ENCODE measurements around the gene MTMR2. TPM values are rescaled to one million over a fixed set of nuclear protein-coding genes. Genes with fewer than 3 reads are reported as not detected.

Gene MTMR2
- total RNA-seq = 10 to 100 TPM; 32.5 to 34.6 TPM

GRCh38 chr11:95923728-95924413 lies at the start of gene MTMR2:
MTMR2 (minus strand) TSS chr11:95924107; CDS start chr11:95923954, 153 bp downstream.
- Mint-ChIP-seq H3K9me3 (no peaks in the 10 kb centered on the region), H3K27me3 (ENCODE audit: low read depth) (no peaks in the 10 kb centered on the region), H3K4me3 (peak within 1 kb of the TSS; percentile 94), H3K36me3 (ENCODE audit: low read depth) (peaks cover 3% of the 10 kb centered on the region), H3K27ac (peak within 1 kb of the TSS; percentile 95), H3K4me1 (ENCODE audit: low read depth) (peaks cover 28% of the 10 kb centered on the region)
- DNase-seq = peak; percentile 62
- intact Hi-C loops (cut with micrococcal nuclease) = loop anchor here (1.0 to 10.0 kb wide), 4 partner anchors 135 to 466 kb away; partner anchors contain the start of genes FAM76B, JRKL and MAML2
- CTCF ChIA-PET = interaction anchor here (0.6 kb wide), 1 partner anchor 386 kb away, joined by 3 read pairs; no protein-coding TSS in a partner anchor

GRCh38 chr11:95972060-95972459 lies 48.2 kb upstream of the MTMR2 start:
- Mint-ChIP-seq H3K36me3 (ENCODE audit: low read depth) (no peaks in the 10 kb centered on the region), H3K4me1 (ENCODE audit: low read depth) (no peaks in the 10 kb centered on the region), H3K27ac (no peak overlapping the region), H3K9me3 (peaks cover 1% of the 10 kb centered on the region), H3K4me3 (no peak overlapping the region), H3K27me3 (ENCODE audit: low read depth) (no peaks in the 10 kb centered on the region)
- no peak for DNase-seq
- CTCF ChIA-PET = interaction anchor here (0.7 kb wide), 1 partner anchor 136 kb away, joined by 3 read pairs; no protein-coding TSS in a partner anchor
- intact Hi-C loops (cut with micrococcal nuclease) = no loop called here

- H3K4me3 Mint-ChIP-seq = no peak overlapping the region
- H3K27ac Mint-ChIP-seq = no peak overlapping the region
- CTCF ChIA-PET = interaction anchor here (1.1 to 2.3 kb wide), 3 partner anchors 107 to 425 kb away, joined by 3 to 7 read pairs (median 3); no protein-coding TSS in a partner anchor
- intact Hi-C loops (cut with micrococcal nuclease) = loop anchor here (5.0 kb wide), 1 partner anchor 131 kb away; no protein-coding TSS in a partner anchor
- H3K36me3 Mint-ChIP-seq (ENCODE audit: low read depth) = no peaks in the 10 kb centered on the region
- H3K4me1 Mint-ChIP-seq (ENCODE audit: low read depth) = no peaks in the 10 kb centered on the region
- peaks cover 1% of the 10 kb centered on the region for H3K9me3 Mint-ChIP-seq
- no peaks in the 10 kb centered on the region for H3K27me3 Mint-ChIP-seq (ENCODE audit: low read depth)
- DNase-seq = no peak
Measured at GRCh38 chr11:95968585-95968984, 44.7 kb upstream of the MTMR2 start.

GRCh38 chr11:95964281-95964680 lies 40.4 kb upstream of the MTMR2 start:
- no peak overlapping the region for H3K4me3 Mint-ChIP-seq

GRCh38 chr11:95961758-95962157 lies 37.9 kb upstream of the MTMR2 start:
- no peak for DNase-seq
- H3K27me3 Mint-ChIP-seq (ENCODE audit: low read depth) = no peaks in the 10 kb centered on the region
- CTCF ChIA-PET = no interaction called here
- no peak overlapping the region for H3K4me3 Mint-ChIP-seq
- no peaks in the 10 kb centered on the region for H3K4me1 Mint-ChIP-seq (ENCODE audit: low read depth)
- no peak overlapping the region for H3K27ac Mint-ChIP-seq
- intact Hi-C loops (cut with micrococcal nuclease) = no loop called here
- H3K36me3 Mint-ChIP-seq (ENCODE audit: low read depth) = no peaks in the 10 kb centered on the region
- H3K9me3 Mint-ChIP-seq = no peaks in the 10 kb centered on the region

More at GRCh38 chr11:95964281-95964680, 40.4 kb upstream of the MTMR2 start:
- no peaks in the 10 kb centered on the region for H3K36me3 Mint-ChIP-seq (ENCODE audit: low read depth)
- no peak for DNase-seq
- H3K27me3 Mint-ChIP-seq (ENCODE audit: low read depth) = no peaks in the 10 kb centered on the region
- no peak overlapping the region for H3K27ac Mint-ChIP-seq
- H3K9me3 Mint-ChIP-seq = peaks cover 1% of the 10 kb centered on the region
- CTCF ChIA-PET = no interaction called here
- intact Hi-C loops (cut with micrococcal nuclease) = no loop called here
- no peaks in the 10 kb centered on the region for H3K4me1 Mint-ChIP-seq (ENCODE audit: low read depth)

- no peaks in the 10 kb centered on the region for H3K27me3 Mint-ChIP-seq (ENCODE audit: low read depth)
- intact Hi-C loops (cut with micrococcal nuclease) = no loop called here
Measured at GRCh38 chr11:95950905-95951304, 27.0 kb upstream of the MTMR2 start.

GRCh38 chr11:95948637-95949036 lies 24.7 kb upstream of the MTMR2 start:
- Mint-ChIP-seq H3K36me3 (ENCODE audit: low read depth) (peaks cover 19% of the 10 kb centered on the region), H3K4me1 (ENCODE audit: low read depth) (no peaks in the 10 kb centered on the region), H3K9me3 (peaks cover 28% of the 10 kb centered on the region), H3K4me3 (no peak overlapping the region), H3K27ac (no peak overlapping the region), H3K27me3 (ENCODE audit: low read depth) (no peaks in the 10 kb centered on the region)
- DNase-seq = no peak
- intact Hi-C loops (cut with micrococcal nuclease) = no loop called here
- CTCF ChIA-PET = no interaction called here

More at GRCh38 chr11:95950905-95951304, 27.0 kb upstream of the MTMR2 start:
- no peak for DNase-seq
- Mint-ChIP-seq H3K4me3 (no peak overlapping the region), H3K4me1 (ENCODE audit: low read depth) (no peaks in the 10 kb centered on the region), H3K9me3 (peaks cover 9% of the 10 kb centered on the region), H3K36me3 (ENCODE audit: low read depth) (peaks cover 6% of the 10 kb centered on the region), H3K27ac (no peak overlapping the region)
- CTCF ChIA-PET = interaction anchor here (0.9 kb wide), 1 partner anchor 115 kb away, joined by 3 read pairs; no protein-coding TSS in a partner anchor

GRCh38 chr11:95944623-95945022 lies 20.7 kb upstream of the MTMR2 start:
- CTCF ChIA-PET = no interaction called here
- Mint-ChIP-seq H3K9me3 (peaks cover 28% of the 10 kb centered on the region), H3K36me3 (ENCODE audit: low read depth) (peaks cover 21% of the 10 kb centered on the region), H3K4me3 (no peak overlapping the region), H3K27ac (no peak overlapping the region), H3K4me1 (ENCODE audit: low read depth) (no peaks in the 10 kb centered on the region), H3K27me3 (ENCODE audit: low read depth) (no peaks in the 10 kb centered on the region)
- intact Hi-C loops (cut with micrococcal nuclease) = no loop called here
- DNase-seq = no peak

- Mint-ChIP-seq H3K27ac (no peak overlapping the region), H3K9me3 (peaks cover 23% of the 10 kb centered on the region), H3K4me1 (ENCODE audit: low read depth) (no peaks in the 10 kb centered on the region), H3K27me3 (ENCODE audit: low read depth) (no peaks in the 10 kb centered on the region), H3K36me3 (ENCODE audit: low read depth) (peaks cover 19% of the 10 kb centered on the region), H3K4me3 (no peak overlapping the region)
- intact Hi-C loops (cut with micrococcal nuclease) = no loop called here
- CTCF ChIA-PET = no interaction called here
- DNase-seq = no peak
Measured at GRCh38 chr11:95943546-95943945, 19.6 kb upstream of the MTMR2 start.

GRCh38 chr11:95939091-95939490 lies 15.2 kb upstream of the MTMR2 start:
- CTCF ChIA-PET = no interaction called here
- DNase-seq = no peak
- Mint-ChIP-seq H3K9me3 (peaks cover 4% of the 10 kb centered on the region), H3K36me3 (ENCODE audit: low read depth) (peaks cover 3% of the 10 kb centered on the region), H3K27me3 (ENCODE audit: low read depth) (no peaks in the 10 kb centered on the region), H3K27ac (no peak overlapping the region), H3K4me1 (ENCODE audit: low read depth) (no peaks in the 10 kb centered on the region), H3K4me3 (no peak overlapping the region)
- intact Hi-C loops (cut with micrococcal nuclease) = no loop called here

- H3K27ac Mint-ChIP-seq = no peak overlapping the region
- intact Hi-C loops (cut with micrococcal nuclease) = no loop called here
- H3K36me3 Mint-ChIP-seq (ENCODE audit: low read depth) = no peaks in the 10 kb centered on the region
- no peak overlapping the region for H3K4me3 Mint-ChIP-seq
- no peak for DNase-seq
- no peaks in the 10 kb centered on the region for H3K4me1 Mint-ChIP-seq (ENCODE audit: low read depth)
- no peaks in the 10 kb centered on the region for H3K9me3 Mint-ChIP-seq
- CTCF ChIA-PET = no interaction called here
- no peaks in the 10 kb centered on the region for H3K27me3 Mint-ChIP-seq (ENCODE audit: low read depth)
Measured at GRCh38 chr11:95937358-95937757, 13.5 kb upstream of the MTMR2 start.

GRCh38 chr11:95933594-95933993 lies 9.7 kb upstream of the MTMR2 start:
- no peak for DNase-seq
- Mint-ChIP-seq H3K36me3 (ENCODE audit: low read depth) (peaks cover 1% of the 10 kb centered on the region), H3K4me1 (ENCODE audit: low read depth) (no peaks in the 10 kb centered on the region), H3K4me3 (no peak overlapping the region), H3K9me3 (peaks cover 13% of the 10 kb centered on the region), H3K27me3 (ENCODE audit: low read depth) (no peaks in the 10 kb centered on the region), H3K27ac (no peak overlapping the region)
- intact Hi-C loops (cut with micrococcal nuclease) = no loop called here
- CTCF ChIA-PET = no interaction called here

- intact Hi-C loops (cut with micrococcal nuclease) = no loop called here
- CTCF ChIA-PET = no interaction called here
- no peak overlapping the region for H3K4me3 Mint-ChIP-seq
- peaks cover 1% of the 10 kb centered on the region for H3K36me3 Mint-ChIP-seq (ENCODE audit: low read depth)
- H3K27ac Mint-ChIP-seq = no peak overlapping the region
- H3K4me1 Mint-ChIP-seq (ENCODE audit: low read depth) = no peaks in the 10 kb centered on the region
- peaks cover 13% of the 10 kb centered on the region for H3K9me3 Mint-ChIP-seq
- H3K27me3 Mint-ChIP-seq (ENCODE audit: low read depth) = no peaks in the 10 kb centered on the region
- DNase-seq = no peak
Measured at GRCh38 chr11:95931916-95932315, 8.0 kb upstream of the MTMR2 start.
